GM23248 (cell line): Measurements from ENCODE around the gene OPRM1.

Experiments
- EZH2 ChIP-seq: fragments of 200-600 bp; sonication (generic); IDR thresholded peaks from 2 replicates; pipeline ENCODE4 v1.6.1; 2018; ENCODE audit warnings: antibody characterized with exemption, mild to moderate bottlenecking; ENCODE audit not compliant: insufficient read depth, poor library complexity, severe bottlenecking
- EZH2phosphoT487 ChIP-seq: fragments of 200-600 bp; sonication (generic); IDR thresholded peaks from 2 replicates; pipeline ENCODE4 v1.6.1; 2018; ENCODE audit warnings: antibody characterized with exemption, moderate library complexity, mild to moderate bottlenecking, low read depth; ENCODE audit not compliant: insufficient read depth

DNA sequence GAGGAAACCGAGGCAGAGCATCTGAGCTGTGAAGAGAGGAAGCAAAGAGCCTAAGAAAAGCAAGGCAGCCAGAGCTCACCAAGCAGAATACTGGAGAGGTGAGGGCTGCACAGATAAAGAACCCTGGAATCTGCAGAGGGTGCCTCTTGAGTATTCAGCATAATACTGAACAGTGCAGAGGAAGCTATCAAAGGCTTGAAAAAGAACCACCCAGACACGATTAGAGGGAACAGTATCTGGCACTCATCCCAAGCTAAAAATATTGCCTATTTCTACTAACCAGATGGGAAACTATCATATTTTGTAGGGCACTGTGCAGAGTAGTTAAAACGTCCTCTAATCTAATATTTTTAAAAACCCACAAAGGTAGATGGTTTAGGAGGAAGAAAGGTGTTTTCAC is 41.8 kb upstream of the OPRM1 start:
- TF ChIP-seq EZH2 (no peak), EZH2phosphoT487 (no peak)
